ENCODE results near the gene CDK8.
"Not testable (repeated sequence)": the region's sequence is repeated elsewhere in the genome, so short reads cannot be mapped to it uniquely, and the experiment has no call there.

CDK8 gene

DNA sequence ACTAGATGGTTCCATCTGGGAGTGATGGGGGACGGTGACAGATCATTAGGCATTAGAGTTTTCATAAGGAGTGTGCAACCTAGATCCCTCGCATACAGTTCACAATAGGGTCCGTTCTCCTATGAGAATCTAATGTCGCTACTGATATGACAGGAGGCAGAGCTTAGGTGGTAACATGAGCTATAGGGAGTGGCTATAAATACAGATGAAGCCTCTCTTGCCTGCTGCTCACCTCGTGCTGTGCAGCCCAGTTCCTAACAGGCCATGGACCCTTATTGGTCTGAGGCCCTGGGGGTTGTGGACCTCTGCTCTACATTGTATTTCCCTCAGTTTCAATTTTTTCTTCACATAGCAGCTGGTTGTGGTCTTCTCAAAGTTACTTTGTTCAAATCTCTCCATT lies 56.5 kb downstream of the CDK8 start:
- H3K4me3 ChIP-seq (ENCODE audit: low read length), result no peak overlapping the region
- TF ChIP-seq, protein P1, sequence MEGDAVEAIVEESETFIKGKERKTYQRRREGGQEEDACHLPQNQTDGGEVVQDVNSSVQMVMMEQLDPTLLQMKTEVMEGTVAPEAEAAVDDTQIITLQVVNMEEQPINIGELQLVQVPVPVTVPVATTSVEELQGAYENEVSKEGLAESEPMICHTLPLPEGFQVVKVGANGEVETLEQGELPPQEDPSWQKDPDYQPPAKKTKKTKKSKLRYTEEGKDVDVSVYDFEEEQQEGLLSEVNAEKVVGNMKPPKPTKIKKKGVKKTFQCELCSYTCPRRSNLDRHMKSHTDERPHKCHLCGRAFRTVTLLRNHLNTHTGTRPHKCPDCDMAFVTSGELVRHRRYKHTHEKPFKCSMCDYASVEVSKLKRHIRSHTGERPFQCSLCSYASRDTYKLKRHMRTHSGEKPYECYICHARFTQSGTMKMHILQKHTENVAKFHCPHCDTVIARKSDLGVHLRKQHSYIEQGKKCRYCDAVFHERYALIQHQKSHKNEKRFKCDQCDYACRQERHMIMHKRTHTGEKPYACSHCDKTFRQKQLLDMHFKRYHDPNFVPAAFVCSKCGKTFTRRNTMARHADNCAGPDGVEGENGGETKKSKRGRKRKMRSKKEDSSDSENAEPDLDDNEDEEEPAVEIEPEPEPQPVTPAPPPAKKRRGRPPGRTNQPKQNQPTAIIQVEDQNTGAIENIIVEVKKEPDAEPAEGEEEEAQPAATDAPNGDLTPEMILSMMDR (conservative IDR thresholded peaks at IDR 0.05; ENCODE audit: low read depth, low read length), result no peak
- no peak for DNase-seq (ENCODE audit: low read depth)

DNA sequence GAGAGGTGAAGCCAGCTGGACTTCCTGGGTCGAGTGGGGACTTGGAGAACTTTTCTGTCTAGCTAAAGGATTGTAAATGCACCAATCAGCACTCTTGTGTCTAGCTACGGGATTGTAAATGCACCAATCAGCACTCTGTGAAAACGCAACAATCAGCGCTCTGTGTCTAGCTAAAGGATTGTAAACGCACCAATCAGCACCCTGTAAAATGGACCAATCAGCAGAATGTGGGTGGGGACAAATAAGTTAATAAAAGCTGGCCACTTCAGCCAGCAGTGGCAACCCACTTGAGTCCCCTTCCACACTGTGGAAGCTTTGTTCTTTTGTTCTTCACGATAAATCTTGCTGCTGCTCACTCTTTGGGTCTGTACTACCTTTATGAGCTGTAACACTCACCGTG lies 58.1 kb downstream of the CDK8 start:
- DNase-seq (ENCODE audit: low read depth), result not testable (repeated sequence)

DNA sequence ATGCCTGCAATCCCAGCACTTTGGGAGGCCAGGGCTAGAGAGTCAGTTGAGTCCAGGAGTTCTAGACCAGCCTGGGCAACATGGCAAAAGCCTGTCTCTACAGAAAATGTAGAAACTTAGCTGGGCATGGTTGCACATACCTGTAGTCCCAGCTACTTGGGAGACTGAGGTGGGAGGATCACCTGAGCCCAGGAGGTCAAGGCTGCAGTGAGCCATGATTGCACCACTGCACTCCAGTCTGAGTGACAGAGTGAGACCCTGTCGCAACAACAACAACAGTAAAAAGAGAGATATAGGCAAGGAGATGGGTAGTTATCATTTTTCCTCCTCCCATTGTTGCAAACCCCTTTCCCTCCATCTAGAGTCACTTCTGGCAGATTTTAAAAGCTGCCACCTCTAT lies 62.2 kb downstream of the CDK8 start:
- not testable (repeated sequence) for H3K4me3 ChIP-seq (ENCODE audit: low read length); DNase-seq (ENCODE audit: low read depth)

More for the DNA sequence above, 58.1 kb downstream of the CDK8 start:
- H3K4me3 ChIP-seq (ENCODE audit: low read length), result not testable (repeated sequence)

DNA sequence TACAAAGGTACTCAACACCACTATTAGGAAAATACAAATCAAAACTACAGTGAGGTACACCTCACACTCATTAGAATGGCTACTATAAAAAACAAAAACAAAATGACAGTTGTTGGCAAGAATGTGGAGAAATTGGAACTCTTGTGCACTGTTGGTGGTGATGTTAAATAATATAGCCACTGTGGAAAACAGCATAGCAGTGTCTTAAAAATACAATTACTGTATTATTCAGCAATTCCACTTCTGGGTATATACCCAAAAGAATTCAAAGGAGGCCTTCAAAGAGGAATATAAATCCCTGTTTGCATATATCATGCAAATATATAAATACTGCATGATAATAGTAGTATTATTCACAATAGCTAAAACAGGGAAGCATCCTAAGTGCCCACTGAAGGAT lies 66.8 kb downstream of the CDK8 start:
- TF ChIP-seq, protein P1 (conservative IDR thresholded peaks at IDR 0.05; ENCODE audit: low read depth, low read length), result no peak
- H3K4me3 ChIP-seq (ENCODE audit: low read length), result no peak overlapping the region
- DNase-seq (ENCODE audit: low read depth), result no peak

GRCh38 chr13:26323127-26323526 lies 69.2 kb downstream of the CDK8 start:
- H3K4me3 ChIP-seq (ENCODE audit: low read length), result no peak overlapping the region
- TF ChIP-seq, protein P1 (conservative IDR thresholded peaks at IDR 0.05; ENCODE audit: low read depth, low read length), result no peak
- no peak for DNase-seq (ENCODE audit: low read depth)

GRCh38 chr13:26323764-26324163 lies 69.8 kb downstream of the CDK8 start:
- TF ChIP-seq, protein P1 (conservative IDR thresholded peaks at IDR 0.05; ENCODE audit: low read depth, low read length), result no peak
- H3K4me3 ChIP-seq (ENCODE audit: low read length), result no peak overlapping the region
- no peak for DNase-seq (ENCODE audit: low read depth)

GRCh38 chr13:26324294-26324693 lies 70.4 kb downstream of the CDK8 start:
- TF ChIP-seq, protein P1 (conservative IDR thresholded peaks at IDR 0.05; ENCODE audit: low read depth, low read length), result no peak
- no peak for DNase-seq (ENCODE audit: low read depth)
- no peak overlapping the region for H3K4me3 ChIP-seq (ENCODE audit: low read length)

- TF ChIP-seq, protein P1 (conservative IDR thresholded peaks at IDR 0.05; ENCODE audit: low read depth, low read length), result no peak
- no peak for DNase-seq (ENCODE audit: low read depth)
- no peak overlapping the region for H3K4me3 ChIP-seq (ENCODE audit: low read length)
These were observed 70.9 kb downstream of the CDK8 start for GRCh38 chr13:26324867-26325266.
